Activated CD4-positive, CD25-positive, alpha-beta regulatory T cell treated with anti-CD3 and anti-CD28 coated beads, Interleukin-2, amount 50 U/mL, for 16 hours (primary cell): Measurements from ENCODE around the gene AFG3L2.
"Not testable (repeated sequence)": the region's sequence is repeated elsewhere in the genome, so short reads cannot be mapped to it uniquely, and the experiment has no call there.

Experiments
- DNase-seq: peaks from one replicate; pipeline ENCODE4 v3.0.0-alpha.2; 2020; ENCODE audit warnings: low read depth, low spot score

Gene AFG3L2

DNA sequence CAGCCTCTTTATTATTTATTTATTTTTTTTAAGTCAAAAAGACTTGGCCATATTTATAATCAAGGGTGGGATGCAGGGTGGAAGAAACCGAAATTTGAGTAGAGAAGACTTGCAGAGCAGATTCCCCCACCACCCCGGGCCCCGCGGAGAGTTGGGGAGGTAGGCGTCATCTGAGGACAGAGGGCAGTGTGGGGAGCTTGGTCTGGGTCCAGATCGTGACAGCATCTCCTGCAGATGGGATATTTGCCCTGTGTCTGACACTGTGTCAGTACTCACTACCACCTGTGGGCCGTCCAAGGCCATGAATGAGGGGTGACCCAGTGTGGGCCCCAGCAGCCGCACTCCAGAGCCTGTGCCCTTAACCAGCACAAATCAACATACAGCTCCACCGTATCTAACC lies 20.2 kb upstream of the AFG3L2 start:
- DNase-seq: no peak

DNA sequence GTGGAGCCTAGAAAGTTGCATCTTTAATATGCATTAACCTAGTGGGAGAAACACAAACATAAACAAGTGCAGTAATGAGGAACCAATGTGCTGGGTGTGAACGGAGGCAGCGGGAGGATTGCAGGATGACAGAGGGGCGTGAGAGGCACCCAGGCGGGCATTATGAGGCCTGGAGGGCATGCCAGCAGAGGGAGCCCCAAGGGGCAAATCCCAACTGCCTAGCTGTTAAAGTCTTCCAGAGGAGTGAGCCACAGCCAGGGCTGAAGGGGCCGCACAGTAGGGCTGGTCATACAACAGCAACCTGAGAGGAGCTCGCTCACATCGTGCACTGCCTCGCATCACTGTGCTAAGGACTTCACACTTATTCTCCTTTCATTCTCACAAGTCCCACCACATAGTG lies 17.4 kb upstream of the AFG3L2 start:
- DNase-seq: no peak

GRCh38 chr18:12393998-12394397 lies 17.0 kb upstream of the AFG3L2 start:
- no peak for DNase-seq

GRCh38 chr18:12393510-12393909 lies 16.5 kb upstream of the AFG3L2 start:
- DNase-seq: no peak

- DNase-seq: no peak
Measured at GRCh38 chr18:12391487-12392165, 14.6 kb upstream of the AFG3L2 start.

GRCh38 chr18:12388442-12388841 lies 11.4 kb upstream of the AFG3L2 start:
- DNase-seq: no peak

DNA sequence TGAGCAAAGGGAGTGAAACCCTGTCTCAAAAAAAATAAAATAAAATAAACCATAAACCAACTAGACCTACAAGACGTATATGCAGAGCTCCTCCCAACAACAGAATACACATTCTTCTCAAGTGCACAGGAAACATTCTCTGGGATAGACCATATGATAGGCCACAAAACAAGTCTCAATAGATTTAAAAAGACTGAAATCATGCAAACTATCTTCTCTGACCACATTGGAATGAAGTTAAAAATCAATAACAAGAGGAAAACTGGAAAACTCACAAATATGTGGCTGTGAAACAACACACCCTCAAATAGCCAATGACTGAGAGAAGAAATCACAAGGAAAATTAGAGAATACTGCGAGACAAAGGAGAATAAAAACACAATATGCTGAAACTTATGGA lies 7.2 kb upstream of the AFG3L2 start:
- DNase-seq: no peak

GRCh38 chr18:12383759-12384158 lies 6.7 kb upstream of the AFG3L2 start:
- DNase-seq: not testable (repeated sequence)

GRCh38 chr18:12382221-12382814 lies 5.3 kb upstream of the AFG3L2 start:
- DNase-seq: not testable (repeated sequence)

- DNase-seq: not testable (repeated sequence)
Measured at GRCh38 chr18:12378198-12378558, 1.2 kb upstream of the AFG3L2 start.

- DNase-seq: no peak
Measured at GRCh38 chr18:12377556-12378197, 650 bp upstream of the AFG3L2 start.

DNA sequence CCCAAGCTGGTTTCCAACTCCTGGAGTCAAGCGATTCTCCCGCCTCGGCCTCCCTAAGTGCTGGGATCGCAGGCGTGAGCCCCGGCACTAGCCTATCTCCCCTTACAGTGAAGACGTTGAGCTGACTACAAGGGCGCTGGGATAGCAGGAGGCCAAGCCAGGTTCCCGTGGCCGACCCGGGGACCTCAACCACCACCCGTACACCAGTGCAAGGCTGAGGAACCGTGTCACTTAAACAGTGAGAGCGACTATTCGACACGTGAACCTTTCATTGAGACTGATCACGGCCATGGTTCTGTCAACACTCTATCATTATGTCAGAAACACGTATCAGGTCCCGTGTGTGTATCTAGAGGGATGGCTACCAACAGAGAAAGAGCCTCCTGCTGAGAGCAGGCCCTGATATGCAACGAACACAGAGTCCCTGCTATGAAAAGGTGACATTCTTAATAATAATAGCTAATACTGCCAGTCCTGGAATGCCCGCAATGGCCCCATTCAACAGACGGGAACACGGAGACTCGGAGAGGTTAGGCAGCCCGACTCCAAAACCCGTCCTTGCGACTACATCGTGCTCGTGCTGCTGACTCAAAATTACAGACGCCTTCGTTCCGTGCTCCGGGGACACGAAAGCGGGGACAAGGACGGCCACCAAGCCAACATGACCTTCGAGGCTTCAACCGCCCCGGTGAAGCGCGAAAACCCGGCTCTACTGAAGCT lies 833 bp downstream of the AFG3L2 start:
- no peak for DNase-seq

GRCh38 chr18:12374401-12374800 lies 2.6 kb downstream of the AFG3L2 start:
- DNase-seq: no peak

DNA sequence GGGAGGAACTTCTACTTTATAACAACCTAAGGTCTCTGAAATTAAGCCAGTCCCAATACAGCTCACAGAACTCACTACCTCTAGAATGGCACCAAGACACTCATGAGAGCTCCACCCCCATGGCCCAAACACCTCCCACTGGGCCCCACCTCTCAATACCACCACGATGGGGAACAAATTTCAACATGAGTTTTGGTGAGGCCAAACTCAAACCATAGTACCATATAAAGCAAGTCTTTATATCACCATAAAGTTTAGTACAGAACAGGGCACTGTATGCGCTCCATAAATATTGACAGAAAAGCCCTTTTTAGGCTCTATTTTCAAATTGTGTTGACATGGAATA lies 3.3 kb downstream of the AFG3L2 start:
- DNase-seq: no peak

GRCh38 chr18:12373116-12373770 lies 3.8 kb downstream of the AFG3L2 start:
- DNase-seq: no peak

- no peak for DNase-seq
Measured at GRCh38 chr18:12372406-12372805, 4.6 kb downstream of the AFG3L2 start.

DNA sequence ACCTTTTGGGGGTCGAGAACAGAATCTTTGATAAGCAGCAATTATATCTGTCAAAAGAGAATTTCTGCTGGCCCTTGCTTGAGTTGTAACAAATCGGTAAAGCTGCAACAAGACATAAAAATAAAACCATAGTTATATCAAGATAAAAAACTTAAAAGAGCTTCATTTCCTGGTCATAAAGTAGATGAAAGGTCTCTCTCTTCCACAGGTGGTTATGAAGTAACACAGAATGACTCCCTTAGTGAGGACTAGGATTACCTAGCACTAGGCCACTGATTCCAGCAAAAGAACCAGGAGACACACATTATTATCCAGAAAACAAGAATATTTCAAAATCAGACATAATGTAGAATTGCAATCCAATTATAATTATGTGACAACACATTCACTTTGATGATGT lies 5.4 kb downstream of the AFG3L2 start:
- DNase-seq: no peak

GRCh38 chr18:12369211-12369610 lies 7.8 kb downstream of the AFG3L2 start:
- no peak for DNase-seq

DNA sequence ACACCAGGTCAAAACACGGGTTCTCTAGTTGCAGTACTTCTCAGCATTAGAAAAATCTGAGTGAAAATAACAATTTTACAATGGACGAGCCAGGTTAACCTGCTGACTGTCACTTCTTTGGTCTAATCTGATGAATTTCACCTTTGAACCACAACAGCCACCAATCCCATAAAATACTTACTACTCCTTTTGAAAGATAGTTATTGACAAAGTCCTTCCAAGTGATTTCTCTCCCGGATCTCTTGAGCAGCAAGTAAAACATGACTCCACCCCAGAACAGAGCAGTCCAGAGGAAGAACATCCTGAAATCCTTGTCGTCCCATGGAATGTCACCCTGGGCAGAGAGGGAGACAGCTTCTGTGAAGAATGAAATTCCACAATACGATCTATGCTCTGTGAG lies 10.2 kb downstream of the AFG3L2 start:
- DNase-seq: no peak

- DNase-seq: no peak
Measured at GRCh38 chr18:12366379-12366778, 10.6 kb downstream of the AFG3L2 start.

DNA sequence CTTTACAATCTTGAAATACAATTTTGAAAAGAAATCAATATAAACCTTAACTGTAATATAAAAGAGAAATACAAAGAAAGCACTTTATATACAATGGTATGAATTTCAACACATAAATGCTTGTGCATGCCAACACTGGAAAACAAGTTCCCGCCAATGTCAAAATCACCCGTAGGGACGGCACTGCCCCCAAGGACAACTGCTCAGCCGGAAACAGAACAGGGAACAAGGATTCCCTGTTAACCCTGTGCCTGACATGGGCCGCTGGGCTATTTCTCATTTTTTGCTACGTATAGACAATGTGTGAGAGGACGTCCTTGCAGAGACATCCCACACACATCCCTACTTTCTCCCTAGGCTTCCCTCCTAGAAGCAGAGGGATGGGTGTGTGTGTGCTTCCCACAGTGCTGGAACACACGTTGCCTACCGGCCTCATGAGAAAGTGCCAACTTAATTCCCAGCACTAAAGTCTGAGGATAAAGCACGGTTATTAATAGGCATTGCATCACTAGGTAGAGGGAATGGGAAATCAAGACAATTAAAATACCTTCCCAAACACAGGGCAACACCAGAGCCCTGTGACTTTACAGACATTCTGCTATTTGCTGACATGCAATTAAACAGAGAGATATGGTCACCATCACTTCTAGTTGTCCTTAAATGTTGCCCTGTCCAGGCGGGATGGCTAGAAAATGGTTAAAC lies 14.4 kb downstream of the AFG3L2 start:
- no peak for DNase-seq
